ENCODE measurements around the gene MTMR10.

GRCh38 chr15:30984542-30984941 is 6.9 kb downstream of the MTMR10 start:
- TF ChIP-seq CTCF (IDR thresholded peaks at IDR 0.05) (no peak), POLR2A (IDR thresholded peaks at IDR 0.05) (no peak), EP300 (IDR thresholded peaks at IDR 0.05) (no peak)

Data from ovary (tissue), 3 donors.